ENCODE data around the gene SPG7. TPM values are rescaled to one million over a fixed set of nuclear protein-coding genes. Genes with fewer than 3 reads are reported as not detected.

SPG7 gene
- total RNA-seq, 1 experiment from 2014 or later = 160 TPM

GRCh38 chr16:89545831-89546574, 37.8 kb downstream of the SPG7 start:
- H3K27ac ChIP-seq = no peak overlapping the region
- no peak for DNase-seq
- H3F3A ChIP-seq (ENCODE audit: insufficient read depth, low read depth) = no peaks in the 10 kb centered on the region
- no peaks in the 10 kb centered on the region for H3K9me3 ChIP-seq (ENCODE audit: insufficient read depth, low read depth)
- H3K4me1 ChIP-seq (replicated peaks; ENCODE audit: insufficient read depth) = no peaks in the 10 kb centered on the region
- no peak overlapping the region for H3K4me3 ChIP-seq
- ChIA-PET POLR2A (ENCODE audit: unreplicated experiment) (no interaction called here), CTCF (no interaction called here)
- no peak overlapping the region for H2AFZ ChIP-seq
- 0 out of 2 replicates have a peak, but pooled peaks cover 3% of the 10 kb centered on the region for H3K36me3 ChIP-seq (ENCODE audit: low read depth)
- H3K4me2 ChIP-seq = no peak overlapping the region
- no TSS peak for BruUV-seq (replicated peaks)
- no peaks in the 10 kb centered on the region for H3K79me2 ChIP-seq (ENCODE audit: low read depth)
- no peak for TF ChIP-seq EZH2 (IDR thresholded peaks at IDR 0.05; ENCODE audit: low read depth)
- TF ChIP-seq CTCF (conservative IDR thresholded peaks at IDR 0.05) = no peak
- intact Hi-C loops (cut with micrococcal nuclease; ENCODE audit: unreplicated experiment) = no loop called here
- H3K27me3 ChIP-seq (ENCODE audit: insufficient read depth, low read depth) = no peaks in the 10 kb centered on the region
- no peaks in the 10 kb centered on the region for H3K9me2 ChIP-seq (ENCODE audit: insufficient read depth)
- no peaks in the 10 kb centered on the region for H4K20me1 ChIP-seq (ENCODE audit: insufficient read depth)

- CTCF ChIA-PET = no interaction called here
- no peak overlapping the region for H2AFZ ChIP-seq
Measured at GRCh38 chr16:89546781-89547180, 38.6 kb downstream of the SPG7 start.

GRCh38 chr16:89547291-89547690, 39.1 kb downstream of the SPG7 start:
- Histone ChIP-seq H2AFZ (no peak overlapping the region), H3K9me3 (ENCODE audit: insufficient read depth, low read depth) (no peaks in the 10 kb centered on the region), H3K4me2 (no peak overlapping the region), H3K4me3 (no peak overlapping the region), H3K27ac (no peak overlapping the region), H3K79me2 (ENCODE audit: low read depth) (no peaks in the 10 kb centered on the region), H4K20me1 (ENCODE audit: insufficient read depth) (no peaks in the 10 kb centered on the region), H3F3A (ENCODE audit: insufficient read depth, low read depth) (no peaks in the 10 kb centered on the region), H3K36me3 (ENCODE audit: low read depth) (0 out of 2 replicates have a peak, but pooled peaks cover 3% of the 10 kb centered on the region), H3K9me2 (ENCODE audit: insufficient read depth) (no peaks in the 10 kb centered on the region), H3K27me3 (ENCODE audit: insufficient read depth, low read depth) (no peaks in the 10 kb centered on the region), H3K4me1 (replicated peaks; ENCODE audit: insufficient read depth) (no peaks in the 10 kb centered on the region)
- TF ChIP-seq CTCF (conservative IDR thresholded peaks at IDR 0.05) (no peak), EZH2 (IDR thresholded peaks at IDR 0.05; ENCODE audit: low read depth) (no peak)
- intact Hi-C loops (cut with micrococcal nuclease; ENCODE audit: unreplicated experiment) = no loop called here
- BruUV-seq (replicated peaks) = no TSS peak
- POLR2A ChIA-PET (ENCODE audit: unreplicated experiment) = no interaction called here
- no peak for DNase-seq
- CTCF ChIA-PET = no interaction called here

More at GRCh38 chr16:89546781-89547180, 38.6 kb downstream of the SPG7 start:
- H3K36me3 ChIP-seq (ENCODE audit: low read depth) = 0 out of 2 replicates have a peak, but pooled peaks cover 3% of the 10 kb centered on the region
- no peaks in the 10 kb centered on the region for H3K27me3 ChIP-seq (ENCODE audit: insufficient read depth, low read depth)
- no peaks in the 10 kb centered on the region for H4K20me1 ChIP-seq (ENCODE audit: insufficient read depth)
- no peaks in the 10 kb centered on the region for H3K9me3 ChIP-seq (ENCODE audit: insufficient read depth, low read depth)
- H3K27ac ChIP-seq = no peak overlapping the region
- BruUV-seq (replicated peaks) = no TSS peak
- intact Hi-C loops (cut with micrococcal nuclease; ENCODE audit: unreplicated experiment) = no loop called here
- no peaks in the 10 kb centered on the region for H3F3A ChIP-seq (ENCODE audit: insufficient read depth, low read depth)
- H3K4me3 ChIP-seq = no peak overlapping the region
- no peak overlapping the region for H3K4me2 ChIP-seq
- no peaks in the 10 kb centered on the region for H3K79me2 ChIP-seq (ENCODE audit: low read depth)
- TF ChIP-seq CTCF (conservative IDR thresholded peaks at IDR 0.05) = no peak
- no peak for TF ChIP-seq EZH2 (IDR thresholded peaks at IDR 0.05; ENCODE audit: low read depth)
- no peaks in the 10 kb centered on the region for H3K9me2 ChIP-seq (ENCODE audit: insufficient read depth)
- H3K4me1 ChIP-seq (replicated peaks; ENCODE audit: insufficient read depth) = no peaks in the 10 kb centered on the region
- no peak for DNase-seq
- POLR2A ChIA-PET (ENCODE audit: unreplicated experiment) = no interaction called here

All from PC-9 (cell line).